ACHN (cell line): Measurements from ENCODE around the gene NUMBL.
"Not testable (repeated sequence)": the region's sequence is repeated elsewhere in the genome, so short reads cannot be mapped to it uniquely, and the experiment has no call there.

Source experiments
- DNase-seq: peaks from one replicate; pipeline ENCODE4 v3.0.0-alpha.2; 2015
- in situ Hi-C: cut with HindIII; loops from 2 replicates; pipeline ENCODE4 v1.10.0; 2017; ENCODE audit warnings: low sequenced_read_pairs, low pct_ligation_motif_present, low pct_unique_long_range_greater_than_20kb

The NUMBL gene

GRCh38 chr19:40672573-40673299 lies 17.7 kb downstream of the NUMBL start:
- in situ Hi-C loops = no loop called here
- no peak for DNase-seq

GRCh38 chr19:40672038-40672437 lies 18.4 kb downstream of the NUMBL start:
- in situ Hi-C loops = no loop called here
- no peak for DNase-seq

- in situ Hi-C loops = no loop called here
- DNase-seq = no peak
Measured at GRCh38 chr19:40671404-40671803, 19.0 kb downstream of the NUMBL start.

GRCh38 chr19:40668991-40669614 lies 21.3 kb downstream of the NUMBL start:
- DNase-seq = no peak
- in situ Hi-C loops = no loop called here

- no peak for DNase-seq
- in situ Hi-C loops = no loop called here
Measured at GRCh38 chr19:40667602-40668001, 22.8 kb downstream of the NUMBL start.

- in situ Hi-C loops = no loop called here
- no peak for DNase-seq
Measured at GRCh38 chr19:40666803-40667438, 23.5 kb downstream of the NUMBL start.

- in situ Hi-C loops = no loop called here
- no peak for DNase-seq
Measured at GRCh38 chr19:40663695-40664692, 26.5 kb downstream of the NUMBL start.

GRCh38 chr19:40662925-40663694 lies 27.3 kb downstream of the NUMBL start:
- in situ Hi-C loops = no loop called here

GRCh38 chr19:40661616-40662015 lies 28.8 kb downstream of the NUMBL start:
- in situ Hi-C loops = no loop called here
- DNase-seq = no peak

More at GRCh38 chr19:40662925-40663694, 27.3 kb downstream of the NUMBL start:
- DNase-seq = peak; percentile 82

- DNase-seq = no peak
- in situ Hi-C loops = no loop called here
Measured at GRCh38 chr19:40659566-40659965, 30.9 kb downstream of the NUMBL start.

GRCh38 chr19:40659116-40659515 lies 31.3 kb downstream of the NUMBL start:
- DNase-seq = no peak
- in situ Hi-C loops = no loop called here

GRCh38 chr19:40658031-40658430 lies 32.4 kb downstream of the NUMBL start:
- in situ Hi-C loops = no loop called here
- no peak for DNase-seq

- DNase-seq, in situ Hi-C loops: not testable (repeated sequence)
Measured at GRCh38 chr19:40655684-40656083, 34.8 kb downstream of the NUMBL start.

- in situ Hi-C loops, DNase-seq: not testable (repeated sequence)
Measured at GRCh38 chr19:40652303-40652702, 38.1 kb downstream of the NUMBL start.

- no peak for DNase-seq
- in situ Hi-C loops = no loop called here
Measured at GRCh38 chr19:40650749-40651305, 39.6 kb downstream of the NUMBL start.

- DNase-seq, in situ Hi-C loops: not testable (repeated sequence)
Measured at GRCh38 chr19:40649903-40650675, 40.4 kb downstream of the NUMBL start.

- DNase-seq = no peak
- in situ Hi-C loops = no loop called here
Measured at GRCh38 chr19:40646743-40647254, 43.7 kb downstream of the NUMBL start.
